ENCODE results near the gene RRAGA. TPM values are rescaled to one million over a fixed set of nuclear protein-coding genes. Genes with fewer than 3 reads are reported as not detected.

The RRAGA gene
- total and polyA plus RNA-seq, 2 experiments from 2014 or later: 24.7 to 36.1 TPM

- Mint-ChIP-seq H3K9me3 (peaks cover 18% of the 10 kb centered on the region), H3K4me1 (no peaks in the 10 kb centered on the region), H3K27ac (no peak within 1 kb of the TSS), H3K36me3 (ENCODE audit: low read depth) (peaks cover 16% of the 10 kb centered on the region; the same call in 2 of the 3 replicates), H3K4me3 (no peak within 1 kb of the TSS), H3K27me3 (ENCODE audit: insufficient read depth, low read depth, poor library complexity) (peaks cover 7% of the 10 kb centered on the region)
- Histone ChIP-seq H3K4me3 (no peak within 1 kb of the TSS), H3K9me2 (ENCODE audit: insufficient read depth) (0 out of 2 replicates have a peak, but pooled peaks cover 4% of the 10 kb centered on the region), H3K27me3 (ENCODE audit: insufficient read depth) (no peaks in the 10 kb centered on the region), H3K36me3 (ENCODE audit: insufficient read depth) (no peaks in the 10 kb centered on the region), H2AFZ (no peak within 1 kb of the TSS), H3K27ac (ENCODE audit: low read depth) (no peak within 1 kb of the TSS), H3K4me1 (ENCODE audit: insufficient read depth) (no peaks in the 10 kb centered on the region), H4K20me1 (replicated peaks; ENCODE audit: insufficient read depth) (no peaks in the 10 kb centered on the region), H3F3A (replicated peaks; ENCODE audit: low read depth) (no peaks in the 10 kb centered on the region), H3K79me2 (replicated peaks; ENCODE audit: insufficient read depth) (no peaks in the 10 kb centered on the region), H3K4me2 (no peak within 1 kb of the TSS)
- ATAC-seq: peak; percentile 38
- DNase-seq (ENCODE audit: low spot score): no peak
- TF ChIP-seq ZNF331 (CRISPR knock-in tag; IDR thresholded peaks at IDR 0.05; ENCODE audit: low read depth): no peak
- no peak for TF ChIP-seq NANOG (IDR thresholded peaks at IDR 0.05; ENCODE audit: borderline replicate concordance)
- no peak for TF ChIP-seq CREB1 (CRISPR knock-in tag; IDR thresholded peaks at IDR 0.05; ENCODE audit: low read depth)
- no peak for TF ChIP-seq STAT1 (IDR thresholded peaks at IDR 0.05; ENCODE audit: unreplicated experiment)
- TF ChIP-seq ZNF114 (CRISPR knock-in tag; IDR thresholded peaks at IDR 0.05): no peak
- TF ChIP-seq REST (IDR thresholded peaks at IDR 0.05; ENCODE audit: unreplicated experiment): no peak
These were observed 16.2 kb upstream of the RRAGA start, which contains the start of gene SAXO1 for GRCh38 chr9:19033015-19033414. TSS of gene SAXO1 (minus strand) at chr9:19033209. CDS start at chr9:19032908, 301 bp downstream.

- peaks cover 16% of the 10 kb centered on the region; the same call in 2 of the 3 replicates for H3K36me3 Mint-ChIP-seq (ENCODE audit: low read depth)
- Histone ChIP-seq H3K4me3 (no peak overlapping the region), H3K27ac (ENCODE audit: low read depth) (no peak overlapping the region), H3K4me2 (no peak overlapping the region), H3F3A (replicated peaks; ENCODE audit: low read depth) (no peaks in the 10 kb centered on the region), H3K9me2 (ENCODE audit: insufficient read depth) (0 out of 2 replicates have a peak, but pooled peaks cover 4% of the 10 kb centered on the region), H3K27me3 (ENCODE audit: insufficient read depth) (no peaks in the 10 kb centered on the region), H2AFZ (no peak overlapping the region), H3K4me1 (ENCODE audit: insufficient read depth) (no peaks in the 10 kb centered on the region), H3K36me3 (ENCODE audit: insufficient read depth) (no peaks in the 10 kb centered on the region), H4K20me1 (replicated peaks; ENCODE audit: insufficient read depth) (no peaks in the 10 kb centered on the region), H3K79me2 (replicated peaks; ENCODE audit: insufficient read depth) (no peaks in the 10 kb centered on the region)
- peaks cover 11% of the 10 kb centered on the region for H3K27me3 Mint-ChIP-seq (ENCODE audit: insufficient read depth, low read depth, poor library complexity)
- TF ChIP-seq ZNF114 (CRISPR knock-in tag; IDR thresholded peaks at IDR 0.05) (no peak), ZNF331 (CRISPR knock-in tag; IDR thresholded peaks at IDR 0.05; ENCODE audit: low read depth) (no peak), CTCF (conservative IDR thresholded peaks at IDR 0.05; ENCODE audit: low read depth in 2 of 2) (peak; percentile 24 to 48; a peak in 3 of 4 replicates), JUNB (IDR thresholded peaks at IDR 0.05; ENCODE audit: unreplicated experiment) (no peak)
- no peaks in the 10 kb centered on the region for H3K4me1 Mint-ChIP-seq
- no peak overlapping the region for H3K4me3 Mint-ChIP-seq
- DNase-seq (ENCODE audit: low spot score): no peak
- no peak overlapping the region for H3K27ac Mint-ChIP-seq
- peaks cover 18% of the 10 kb centered on the region for H3K9me3 Mint-ChIP-seq
- no peak for ATAC-seq
These were observed 12.6 kb upstream of the RRAGA start for GRCh38 chr9:19036611-19037010.

All from GM23338 (cell line).